K562 (cell line): ENCODE results near the gene SCRN2. TPM values are rescaled to one million over a fixed set of nuclear protein-coding genes. Genes with fewer than 3 reads are reported as not detected.

Experiments
- ATAC-seq: fragments of 200-7000 bp; cut with Tn5 transposase; 3 replicates; pipeline ENCODE4 v1.9.1; 2020; ENCODE audit warnings: moderate library complexity
- BruUV-seq: library from RNA; stranded (reverse); fragments of 400-500 nt; replicated peaks from 2 replicates; lab custom pipeline; 2021; lab: Mats Ljungman, UMichigan
- CTCF ChIA-PET: fragments of 300-600 bp; formaldehyde crosslinking; extraction: SDS; loops from one replicate; lab custom pipeline; 2021; ENCODE audit warnings: low intra/inter-chr PET ratio; lab: Yijun Ruan, JAX
- POLR2A ChIA-PET: fragments of 300-600, 350-650 bp; sonication (Branson Sonifier 250); formaldehyde crosslinking; extraction: SDS; loops from one replicate; lab custom pipeline; 2021; ENCODE audit warnings: antibody characterized with exemption, inconsistent platforms; lab: Yijun Ruan, JAX
- DNase-seq, 4 experiments: peaks; one replicate each; pipeline versions ENCODE4 v3.0.0 to v3.0.0-alpha.2; 2011 to 2018; ENCODE audit warnings: low spot score in 3 of 4, mixed read lengths in 3 of 4; ENCODE audit errors: extremely low read depth in 1 of 4
- FAIRE-seq: peaks from 2 replicates; lab custom pipeline; 2011; peaks lifted over from hg19 to GRCh38; lab: Jason Lieb, UNC
- H2AFZ ChIP-seq: 2 replicates; pipeline ENCODE4 v1.6.0; 2011; ENCODE audit warnings: low read depth, low read length, control low read depth, inconsistent platforms
- H3K27ac ChIP-seq: fragments of 200-600 bp; 3 replicates; pipeline ENCODE4 v1.8.0; 2011; ENCODE audit warnings: low read depth, mild to moderate bottlenecking, control low read depth, inconsistent platforms, low read length, moderate library complexity, mixed read lengths; ENCODE audit errors: extremely low read depth
- H3K27me3 ChIP-seq, 2 experiments: fragments of 300-600 bp in 1 of 2; 2 replicates in 1 of 2; 3 replicates in 1 of 2; pipeline versions ENCODE4 v1.6.0 to v1.8.0; 2011; ENCODE audit warnings: inconsistent platforms in 2 of 2, low read length in 2 of 2, mild to moderate bottlenecking in 1 of 2, mixed read lengths in 1 of 2, moderate library complexity in 1 of 2; ENCODE audit not compliant: control insufficient read depth in 2 of 2, insufficient read depth in 2 of 2
- H3K36me3 ChIP-seq: fragments of 300-600 bp; 3 replicates; pipeline ENCODE4 v1.8.0; 2011; ENCODE audit warnings: mild to moderate bottlenecking, low read length, inconsistent platforms; ENCODE audit not compliant: control insufficient read depth, insufficient read depth
- H3K4me1 ChIP-seq, 2 experiments: fragments of 200-600 bp in 1 of 2; replicated peaks in 1 of 2; 2 replicates in 1 of 2; 3 replicates in 1 of 2; pipeline versions ENCODE4 v1.5.1 to v1.8.0; 2011; ENCODE audit warnings: inconsistent platforms in 2 of 2, low read length in 2 of 2, mild to moderate bottlenecking in 1 of 2, mixed read lengths in 1 of 2, moderate library complexity in 1 of 2; ENCODE audit not compliant: control insufficient read depth in 2 of 2, insufficient read depth in 2 of 2
- H3K4me2 ChIP-seq: 2 replicates; pipeline ENCODE4 v1.6.1; 2011; ENCODE audit warnings: low read length, control low read depth, inconsistent platforms, mixed read lengths; ENCODE audit not compliant: insufficient read depth
- H3K4me3 ChIP-seq: fragments of 200-600 bp; sonication (generic), shearing (Covaris generic); 2 replicates; pipeline ENCODE4 v1.5.1; 2016; ENCODE audit warnings: control low read depth, inconsistent platforms
- H3K79me2 ChIP-seq: fragments of 200-600 bp; 3 replicates; pipeline ENCODE4 v1.8.0; 2011; ENCODE audit warnings: low read length, inconsistent platforms; ENCODE audit not compliant: control insufficient read depth, insufficient read depth
- H3K9ac ChIP-seq, 2 experiments: 2 replicates each; pipeline versions ENCODE4 v1.6.0 to v1.6.1; 2011; ENCODE audit warnings: low read depth in 2 of 2, low read length in 2 of 2, control low read depth in 1 of 2, inconsistent platforms in 1 of 2, mild to moderate bottlenecking in 1 of 2, mixed read lengths in 1 of 2; ENCODE audit not compliant: insufficient read depth in 1 of 2
- H3K9me1 ChIP-seq: one replicate; pipeline ENCODE4 v1.6.0; 2011; ENCODE audit warnings: inconsistent platforms, mild to moderate bottlenecking, low read length, moderate library complexity; ENCODE audit not compliant: control insufficient read depth, insufficient read depth
- H3K9me3 ChIP-seq: replicated peaks from 2 replicates; pipeline ENCODE4 v1.5.1; 2011; ENCODE audit warnings: low read depth, low read length, inconsistent platforms; ENCODE audit not compliant: control insufficient read depth, insufficient read depth
- H4K20me1 ChIP-seq: replicated peaks from 2 replicates; pipeline ENCODE4 v1.6.1; 2011; ENCODE audit warnings: low read length, inconsistent platforms, mixed read lengths; ENCODE audit not compliant: control insufficient read depth, insufficient read depth
- MED1 ChIP-seq: sonication (generic); formaldehyde crosslinking; IDR thresholded peaks from 2 replicates; pipeline ENCODE4 v1.8.1; 2023; ENCODE audit warnings: missing genetic modification reagents, borderline replicate concordance
- NFE2L1 ChIP-seq: fragments of 450-650 bp; IDR thresholded peaks from 2 replicates; pipeline ENCODE4 v1.6.1; 2016; ENCODE audit warnings: missing genetic modification characterization, low read depth, mild to moderate bottlenecking, missing compliant biosample characterization, moderate library complexity, borderline replicate concordance
- NFIX ChIP-seq: fragments of 250-450 bp; sonication (Bioruptor Pico); IDR thresholded peaks from 2 replicates; pipeline ENCODE4 v1.4.0; 2020; ENCODE audit warnings: low read depth, mild to moderate bottlenecking, moderate library complexity
- ZNF184 ChIP-seq: sonication (generic); formaldehyde crosslinking; IDR thresholded peaks from 2 replicates; pipeline ENCODE4 v1.5.0; 2020; ENCODE audit warnings: missing genetic modification reagents
- WGBS: fragments of 100-300 bp; shearing (Covaris generic); methylation state at CpG from one replicate; pipeline ENCODE4 v1.1.6; 2016; ENCODE audit warnings: low coverage, mixed read lengths; ENCODE audit not compliant: insufficient coverage; ENCODE audit errors: missing lambda C conversion rate; 5-methylcytosine and 5-hydroxymethylcytosine counted together
- in situ Hi-C: fragments of 300-500 bp; cut with MboI; formaldehyde crosslinking; loops from 4 replicates; pipeline ENCODE4 v1.15.0; 2018; ENCODE audit warnings: inconsistent platforms, mixed read lengths
- intact Hi-C: fragments of 100-400 bp; cut with micrococcal nuclease; formaldehyde crosslinking; loops from 2 replicates; pipeline ENCODE4 v1.14.2; 2022
- polyA plus RNA-seq, 8 experiments: library from polyadenylated mRNA; depleted of rRNA in 4 of 8; stranded (reverse) in 5 of 8; unstranded in 3 of 8; fragments of >200 nt; fragmentation: Nextera tagmentation in 2 of 8; fragmentation: Illumina TruSeq in 1 of 8; extraction: Ambion mirVana in 2 of 8; extraction: Trizol in 1 of 8; gene quantifications; 2 replicates each; pipeline versions ENCODE4 v1.2.1 to v1.2.3, GENCODE V29; 2011 to 2014; ENCODE audit warnings: inconsistent platforms in 1 of 8, missing spikeins in 1 of 8
- total RNA-seq, 7 experiments: library from RNA; depleted of rRNA in 6 of 7; stranded (reverse); fragments of >200 nt in 6 of 7; fragmentation: Illumina TruSeq in 2 of 7; extraction: Trizol in 2 of 7; gene quantifications; 2 replicates each; pipeline versions ENCODE4 v1.2.1 to v1.2.3, GENCODE V29; 2011 to 2021; ENCODE audit warnings: low replicate concordance in 1 of 7
- TF ChIP-seq, protein P1 (sequence below): IDR thresholded peaks from 2 replicates; pipeline ENCODE4 v1.6.1; 2016; ENCODE audit warnings: missing genetic modification characterization, missing compliant biosample characterization
- TF ChIP-seq, protein P2 (sequence below): fragments of 450-650 bp; formaldehyde crosslinking; IDR thresholded peaks from 2 replicates; pipeline ENCODE4 v1.4.0; 2022; ENCODE audit warnings: missing genetic modification characterization

SCRN2 gene
- total and polyA plus RNA-seq, 9 of the 15 experiments (the other 6 are each of a cell fraction or from before 2014, with no cell fraction given): 0.25 to 32.9 (median 13.6) TPM

GRCh38 chr17:47813512-47814031 is 27.5 kb downstream of the SCRN2 start:
- H2AFZ ChIP-seq: no peak overlapping the region
- CTCF ChIA-PET: no interaction called here
- TF ChIP-seq, protein P1, sequence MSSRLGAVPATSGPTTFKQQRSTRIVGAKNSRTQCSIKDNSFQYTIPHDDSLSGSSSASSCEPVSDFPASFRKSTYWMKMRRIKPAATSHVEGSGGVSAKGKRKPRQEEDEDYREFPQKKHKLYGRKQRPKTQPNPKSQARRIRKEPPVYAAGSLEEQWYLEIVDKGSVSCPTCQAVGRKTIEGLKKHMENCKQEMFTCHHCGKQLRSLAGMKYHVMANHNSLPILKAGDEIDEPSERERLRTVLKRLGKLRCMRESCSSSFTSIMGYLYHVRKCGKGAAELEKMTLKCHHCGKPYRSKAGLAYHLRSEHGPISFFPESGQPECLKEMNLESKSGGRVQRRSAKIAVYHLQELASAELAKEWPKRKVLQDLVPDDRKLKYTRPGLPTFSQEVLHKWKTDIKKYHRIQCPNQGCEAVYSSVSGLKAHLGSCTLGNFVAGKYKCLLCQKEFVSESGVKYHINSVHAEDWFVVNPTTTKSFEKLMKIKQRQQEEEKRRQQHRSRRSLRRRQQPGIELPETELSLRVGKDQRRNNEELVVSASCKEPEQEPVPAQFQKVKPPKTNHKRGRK (tag): no peak
- TF ChIP-seq NFE2L1: no peak
- FAIRE-seq (no peak), ATAC-seq (no peak), DNase-seq (no peak)
- H3K9ac ChIP-seq: no peak overlapping the region
- H3K9me1 ChIP-seq: peaks cover 6% of the 10 kb centered on the region
- H4K20me1 ChIP-seq: no peaks in the 10 kb centered on the region
- no TSS peak for BruUV-seq
- peaks cover 49% of the 10 kb centered on the region; the same call in 2 of the 3 replicates for H3K36me3 ChIP-seq
- peaks cover 22 to 35% of the 10 kb centered on the region in 2 experiments for H3K4me1 ChIP-seq
- H3K79me2 ChIP-seq: no peaks in the 10 kb centered on the region
- H3K4me3 ChIP-seq: no peak overlapping the region
- no peaks in the 10 kb centered on the region for H3K9me3 ChIP-seq
- no peaks in the 10 kb centered on the region for H3K27me3 ChIP-seq
- H3K27ac ChIP-seq: no peak overlapping the region
- in situ Hi-C loops (no loop called here), intact Hi-C loops (no loop called here)
- 88% methylated on average over 14 of the region's 22 CpGs for WGBS
- no peak overlapping the region for H3K4me2 ChIP-seq
- POLR2A ChIA-PET: interaction anchor here (0.9 kb wide), 1 partner anchor 18 kb away, joined by 4 read pairs; the partner anchor contains the start of genes LRRC46 and MRPL10

- Histone ChIP-seq H3K9ac (no peak overlapping the region), H3K27ac (no peak overlapping the region), H3K79me2 (no peaks in the 10 kb centered on the region), H3K4me2 (no peak overlapping the region), H3K36me3 (peaks cover 48% of the 10 kb centered on the region; the same call in 2 of the 3 replicates), H4K20me1 (no peaks in the 10 kb centered on the region), H3K9me1 (peaks cover 6% of the 10 kb centered on the region), H3K9me3 (no peaks in the 10 kb centered on the region), H2AFZ (no peak overlapping the region), H3K27me3 (no peaks in the 10 kb centered on the region), H3K4me3 (no peak overlapping the region), H3K4me1 (peaks cover 22 to 39% of the 10 kb centered on the region in 2 experiments)
- DNase-seq: no peak
- CTCF ChIA-PET: no interaction called here
- no TSS peak for BruUV-seq
- POLR2A ChIA-PET: interaction anchor here (0.6 to 0.9 kb wide), 2 partner anchors 15 to 18 kb away, joined by 3 to 4 read pairs; partner anchors contain the start of genes LRRC46 and MRPL10
- 89% methylated on average over 10 of the region's 14 CpGs for WGBS
- intact Hi-C loops (no loop called here), in situ Hi-C loops (no loop called here)
- TF ChIP-seq ZNF184 (CRISPR knock-in tag) (no peak), NFIX (CRISPR knock-in tag) (no peak), MED1 (no peak)
- TF ChIP-seq, protein P2, sequence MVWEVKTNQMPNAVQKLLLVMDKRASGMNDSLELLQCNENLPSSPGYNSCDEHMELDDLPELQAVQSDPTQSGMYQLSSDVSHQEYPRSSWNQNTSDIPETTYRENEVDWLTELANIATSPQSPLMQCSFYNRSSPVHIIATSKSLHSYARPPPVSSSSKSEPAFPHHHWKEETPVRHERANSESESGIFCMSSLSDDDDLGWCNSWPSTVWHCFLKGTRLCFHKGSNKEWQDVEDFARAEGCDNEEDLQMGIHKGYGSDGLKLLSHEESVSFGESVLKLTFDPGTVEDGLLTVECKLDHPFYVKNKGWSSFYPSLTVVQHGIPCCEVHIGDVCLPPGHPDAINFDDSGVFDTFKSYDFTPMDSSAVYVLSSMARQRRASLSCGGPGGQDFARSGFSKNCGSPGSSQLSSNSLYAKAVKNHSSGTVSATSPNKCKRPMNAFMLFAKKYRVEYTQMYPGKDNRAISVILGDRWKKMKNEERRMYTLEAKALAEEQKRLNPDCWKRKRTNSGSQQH (CRISPR knock-in tag): no peak
- no peak for ATAC-seq
- FAIRE-seq: no peak
Observed at GRCh38 chr17:47813077-47813476, 28.0 kb downstream of the SCRN2 start.
